Neuronal stem cell (in vitro differentiated cells): ENCODE data around the gene PRR30.

Experiments used
- DNase-seq: peaks from one replicate; pipeline ENCODE4 v3.0.0-alpha.2; 2013; ENCODE audit warnings: low spot score
- H2AFZ ChIP-seq: one replicate; pipeline ENCODE4 v1.6.1; 2013; ENCODE audit warnings: mild to moderate bottlenecking, low read length, inconsistent platforms
- H2AK5ac ChIP-seq: 2 replicates; pipeline ENCODE4 v1.6.1; 2013; ENCODE audit warnings: low read depth, mild to moderate bottlenecking, inconsistent platforms, low read length, moderate library complexity, mixed read lengths
- H2BK120ac ChIP-seq: 2 replicates; pipeline ENCODE4 v1.6.1; 2013; ENCODE audit warnings: low read depth, mild to moderate bottlenecking, inconsistent platforms, low read length, moderate library complexity, mixed read lengths
- H2BK12ac ChIP-seq: one replicate; pipeline ENCODE4 v1.6.1; 2013; ENCODE audit warnings: low read length, inconsistent platforms
- H2BK15ac ChIP-seq: 2 replicates; pipeline ENCODE4 v1.6.1; 2013; ENCODE audit warnings: mild to moderate bottlenecking, low read length, inconsistent platforms, mixed read lengths
- H2BK5ac ChIP-seq: one replicate; pipeline ENCODE4 v1.6.1; 2013; ENCODE audit warnings: inconsistent platforms, mild to moderate bottlenecking, low read length, moderate library complexity
- H3K14ac ChIP-seq: one replicate; pipeline ENCODE4 v1.6.1; 2013; ENCODE audit warnings: low read length, inconsistent platforms
- H3K18ac ChIP-seq: 2 replicates; pipeline ENCODE4 v1.6.1; 2013; ENCODE audit warnings: low read length, inconsistent platforms
- H3K23ac ChIP-seq: 2 replicates; pipeline ENCODE4 v1.6.1; 2013; ENCODE audit warnings: low read depth, mild to moderate bottlenecking, mixed read lengths, low read length, inconsistent platforms; ENCODE audit not compliant: poor library complexity
- H3K27ac ChIP-seq: replicated peaks from 3 replicates; pipeline ENCODE4 v1.5.1; 2013; ENCODE audit warnings: low read length, inconsistent platforms
- H3K27me3 ChIP-seq, 3 experiments: 2 replicates each; pipeline ENCODE4 v1.6.1; 2013; ENCODE audit warnings: low read length in 3 of 3, mild to moderate bottlenecking in 2 of 3, inconsistent platforms in 1 of 3, low read depth in 1 of 3, mixed read lengths in 1 of 3, moderate library complexity in 1 of 3; ENCODE audit not compliant: control insufficient read depth in 3 of 3, insufficient read depth in 3 of 3
- H3K36me3 ChIP-seq, 2 donors: replicated peaks in 1 of 2; 2 replicates each; pipeline ENCODE4 v1.6.1; 2013; ENCODE audit warnings: low read length in 2 of 2; ENCODE audit not compliant: control insufficient read depth in 2 of 2, insufficient read depth in 2 of 2
- H3K4ac ChIP-seq: 2 replicates; pipeline ENCODE4 v1.6.1; 2013; ENCODE audit warnings: inconsistent platforms, mild to moderate bottlenecking, low read length, moderate library complexity
- H3K4me1 ChIP-seq, 2 donors: 1 replicate in 1 of 2; 2 replicates in 1 of 2; pipeline ENCODE4 v1.6.1; 2013; ENCODE audit warnings: low read length in 2 of 2, low read depth in 1 of 2; ENCODE audit not compliant: control insufficient read depth in 2 of 2, insufficient read depth in 1 of 2
- H3K4me2 ChIP-seq: one replicate; pipeline ENCODE4 v1.6.1; 2013; ENCODE audit warnings: mild to moderate bottlenecking, low read length, inconsistent platforms; ENCODE audit not compliant: insufficient read depth, poor library complexity, severe bottlenecking
- H3K4me3 ChIP-seq, 2 donors: 2 replicates each; pipeline ENCODE4 v1.5.1; 2013; ENCODE audit warnings: low read length in 2 of 2, mild to moderate bottlenecking in 2 of 2, inconsistent platforms in 1 of 2, moderate library complexity in 1 of 2
- H3K79me1 ChIP-seq: one replicate; pipeline ENCODE4 v1.6.1; 2013; ENCODE audit warnings: low read depth, mild to moderate bottlenecking, inconsistent platforms, low read length, moderate library complexity
- H3K9ac ChIP-seq: one replicate; pipeline ENCODE4 v1.6.1; 2013; ENCODE audit warnings: mild to moderate bottlenecking, low read depth, low read length, inconsistent platforms; ENCODE audit not compliant: poor library complexity
- H3K9me3 ChIP-seq, 2 donors: replicated peaks in 1 of 2; 2 replicates each; pipeline versions ENCODE3 to v1.6.1; 2013; ENCODE audit warnings: low read length in 2 of 2, mild to moderate bottlenecking in 2 of 2, inconsistent platforms in 1 of 2, low read depth in 1 of 2, mixed read lengths in 1 of 2, moderate library complexity in 1 of 2; ENCODE audit not compliant: control insufficient read depth in 2 of 2, insufficient read depth in 1 of 2
- H4K8ac ChIP-seq: one replicate; pipeline ENCODE4 v1.6.1; 2013; ENCODE audit warnings: low read depth, mild to moderate bottlenecking, inconsistent platforms, low read length, moderate library complexity
- H4K91ac ChIP-seq: one replicate; pipeline ENCODE4 v1.6.1; 2013; ENCODE audit warnings: low read length, low read depth, mild to moderate bottlenecking, inconsistent platforms; ENCODE audit not compliant: poor library complexity
- WGBS, 2 donors: extraction: QIAGEN DNeasy Blood & Tissue Kit; methylation state at CpG; one replicate each; pipeline ENCODE4 v1.1.7; 2013; ENCODE audit warnings: missing lambda C conversion rate in 2 of 2, mixed read lengths in 1 of 2; ENCODE audit not compliant: insufficient read length in 2 of 2, insufficient replicate concordance in 1 of 2; ENCODE audit errors: extremely low coverage in 2 of 2; 5-methylcytosine and 5-hydroxymethylcytosine counted together

Gene PRR30

GRCh38 chr2:27182346-27182745 is 43.1 kb upstream of the PRR30 start:
- H3K79me1 ChIP-seq: no peaks in the 10 kb centered on the region
- H2AFZ ChIP-seq: no peak overlapping the region
- H2AK5ac ChIP-seq: no peak overlapping the region
- H3K18ac ChIP-seq: no peak overlapping the region
- H3K4me3 ChIP-seq: no peak overlapping the region
- H2BK5ac ChIP-seq: no peak overlapping the region
- no peak for DNase-seq
- no peak overlapping the region for H3K23ac ChIP-seq
- no peak overlapping the region for H3K4me2 ChIP-seq
- no peak overlapping the region for H2BK12ac ChIP-seq
- H4K8ac ChIP-seq: no peak overlapping the region
- H4K91ac ChIP-seq: no peak overlapping the region
- no CpG with 5 or more reads among the region's 4 CpGs for WGBS, 2 donors
- no peaks in the 10 kb centered on the region for H3K36me3 ChIP-seq
- peaks cover 0 to 23% (median 0%) of the 10 kb centered on the region in 3 experiments for H3K27me3 ChIP-seq
- no peak overlapping the region for H2BK15ac ChIP-seq
- H2BK120ac ChIP-seq: no peak overlapping the region
- no peak overlapping the region for H3K14ac ChIP-seq
- no peaks in the 10 kb centered on the region for H3K9me3 ChIP-seq
- no peak overlapping the region for H3K9ac ChIP-seq
- no peak overlapping the region for H3K27ac ChIP-seq
- H3K4ac ChIP-seq: no peak overlapping the region
- H3K4me1 ChIP-seq: no peaks in the 10 kb centered on the region

- Histone ChIP-seq H3K79me1 (no peaks in the 10 kb centered on the region), H3K9me3 (no peaks in the 10 kb centered on the region), H2AK5ac (no peak overlapping the region), H3K4me1 (no peaks in the 10 kb centered on the region), H3K4ac (no peak overlapping the region), H3K4me3 (no peak overlapping the region), H3K27ac (no peak overlapping the region), H3K23ac (no peak overlapping the region), H2BK15ac (no peak overlapping the region), H2BK12ac (no peak overlapping the region), H2AFZ (no peak overlapping the region), H4K8ac (no peak overlapping the region), H3K27me3 (peaks cover 0 to 28% (median 0%) of the 10 kb centered on the region in 3 experiments), H3K4me2 (no peak overlapping the region), H3K9ac (no peak overlapping the region), H2BK5ac (no peak overlapping the region), H3K36me3 (no peaks in the 10 kb centered on the region), H3K14ac (no peak overlapping the region), H4K91ac (no peak overlapping the region), H2BK120ac (no peak overlapping the region), H3K18ac (no peak overlapping the region)
- no CpG with 5 or more reads among the region's 3 CpGs for WGBS, 2 donors
- no peak for DNase-seq
Observed at GRCh38 chr2:27179344-27180000, 40.3 kb upstream of the PRR30 start.

DNA sequence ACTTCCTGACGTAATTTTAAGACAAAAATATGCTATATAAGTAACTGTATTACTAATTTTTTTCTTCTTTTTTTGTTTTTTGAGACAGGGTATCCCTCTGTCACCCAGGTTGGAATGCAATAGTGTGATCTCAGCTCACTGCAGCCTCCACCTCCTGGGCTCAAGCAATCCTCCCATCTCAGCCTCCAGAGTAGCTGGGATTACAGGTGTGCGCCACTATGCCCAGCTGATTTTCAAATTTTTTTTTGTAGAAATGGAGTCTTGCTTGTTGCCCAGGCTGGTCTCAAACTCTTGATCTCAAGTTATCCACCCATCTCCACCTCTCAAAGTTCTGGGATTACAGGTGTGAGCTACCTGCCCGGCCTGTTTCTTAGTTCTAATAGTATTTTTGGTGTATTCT is 39.3 kb upstream of the PRR30 start:
- Histone ChIP-seq H3K27me3 (peaks cover 0 to 28% (median 0%) of the 10 kb centered on the region in 3 experiments), H2AK5ac (no peak overlapping the region), H3K4ac (no peak overlapping the region), H3K27ac (no peak overlapping the region), H2BK5ac (no peak overlapping the region), H4K8ac (no peak overlapping the region), H3K14ac (no peak overlapping the region), H4K91ac (no peak overlapping the region), H3K9ac (no peak overlapping the region), H3K36me3 (no peaks in the 10 kb centered on the region), H3K4me2 (no peak overlapping the region), H2AFZ (no peak overlapping the region), H2BK12ac (no peak overlapping the region), H3K4me3 (no peak overlapping the region), H2BK15ac (no peak overlapping the region), H3K9me3 (no peaks in the 10 kb centered on the region), H3K18ac (no peak overlapping the region), H2BK120ac (no peak overlapping the region), H3K79me1 (no peaks in the 10 kb centered on the region), H3K4me1 (no peaks in the 10 kb centered on the region), H3K23ac (no peak overlapping the region)
- no peak for DNase-seq
- WGBS, 2 donors: no CpG with 5 or more reads among the region's 3 CpGs

DNA sequence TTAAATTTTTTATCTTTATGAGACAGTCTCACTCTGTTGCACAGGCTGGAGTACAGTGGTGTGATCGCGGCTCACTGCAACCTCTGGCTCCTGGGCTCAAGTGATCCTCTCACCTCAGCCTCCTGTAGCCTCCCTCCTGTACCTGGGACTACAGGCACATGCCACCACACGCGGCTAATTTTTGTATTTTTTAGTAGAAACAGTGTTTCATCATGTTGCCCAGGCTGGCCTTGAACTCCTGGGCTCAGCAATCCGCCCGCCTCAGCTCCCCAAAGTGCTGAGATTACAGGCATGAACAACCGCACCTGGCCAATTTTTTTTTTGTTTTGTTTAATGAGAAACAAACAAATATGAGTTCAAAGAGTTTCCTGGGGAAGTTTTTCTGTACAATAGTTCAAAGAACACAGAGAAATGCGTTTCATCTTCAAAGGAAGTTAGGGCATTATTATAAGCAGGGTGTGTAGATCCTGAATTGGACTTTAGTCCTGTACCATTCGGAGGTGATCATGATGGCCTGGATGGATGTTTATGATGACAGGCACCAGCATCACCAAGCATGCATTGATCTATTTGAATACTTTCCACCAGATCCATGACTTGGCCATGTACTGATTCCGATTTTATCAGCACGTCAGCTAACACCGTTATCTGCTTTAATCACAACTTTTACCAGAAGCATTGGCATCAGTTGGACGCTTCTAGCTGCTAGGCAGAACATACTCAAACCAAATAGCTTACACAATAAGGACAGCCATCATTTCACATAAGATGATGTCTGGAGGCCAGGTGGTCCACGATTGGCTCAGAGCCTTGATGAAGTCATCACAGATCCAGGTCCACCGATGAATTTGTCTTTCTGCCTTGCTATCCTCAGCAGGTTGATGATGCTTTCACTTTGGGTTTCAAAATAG is 38.5 kb upstream of the PRR30 start:
- Histone ChIP-seq H4K91ac (no peak overlapping the region), H3K4me1 (no peaks in the 10 kb centered on the region), H2AK5ac (no peak overlapping the region), H2BK120ac (no peak overlapping the region), H4K8ac (no peak overlapping the region), H3K79me1 (no peaks in the 10 kb centered on the region), H3K9me3 (no peaks in the 10 kb centered on the region), H3K4me2 (no peak overlapping the region), H3K36me3 (no peaks in the 10 kb centered on the region), H3K14ac (no peak overlapping the region), H3K4ac (no peak overlapping the region), H3K23ac (no peak overlapping the region), H3K9ac (no peak overlapping the region), H2BK12ac (no peak overlapping the region), H2AFZ (no peak overlapping the region), H3K18ac (no peak overlapping the region), H3K27ac (no peak overlapping the region), H2BK15ac (no peak overlapping the region), H3K4me3 (no peak overlapping the region), H2BK5ac (no peak overlapping the region), H3K27me3 (peaks cover 0 to 32% (median 0%) of the 10 kb centered on the region in 3 experiments)
- no CpG with 5 or more reads among the region's 15 CpGs for WGBS, 2 donors
- DNase-seq: no peak
